ENCODE results near the gene ELFN1.

DNA sequence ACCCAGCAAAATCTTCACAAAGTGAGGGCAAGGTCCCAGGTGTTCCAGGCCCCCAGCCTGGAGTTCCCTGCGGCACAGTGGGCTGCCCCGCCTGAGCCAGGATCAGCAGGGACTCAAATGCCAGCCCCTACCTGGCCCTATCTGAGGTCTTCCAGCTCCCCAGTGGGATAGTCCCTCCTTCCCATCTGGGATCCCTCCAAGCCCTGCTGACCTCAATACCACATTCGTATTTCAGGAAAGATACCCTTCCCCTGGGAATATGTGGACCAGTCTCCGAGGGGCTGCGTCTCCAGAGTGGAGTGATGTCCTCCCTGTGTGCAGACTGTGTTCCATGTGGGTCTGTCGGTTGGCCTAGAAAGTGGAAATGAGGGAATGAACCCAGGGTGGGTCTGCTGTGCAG lies 40.9 kb downstream of the ELFN1 start:
- TF ChIP-seq, protein P1, sequence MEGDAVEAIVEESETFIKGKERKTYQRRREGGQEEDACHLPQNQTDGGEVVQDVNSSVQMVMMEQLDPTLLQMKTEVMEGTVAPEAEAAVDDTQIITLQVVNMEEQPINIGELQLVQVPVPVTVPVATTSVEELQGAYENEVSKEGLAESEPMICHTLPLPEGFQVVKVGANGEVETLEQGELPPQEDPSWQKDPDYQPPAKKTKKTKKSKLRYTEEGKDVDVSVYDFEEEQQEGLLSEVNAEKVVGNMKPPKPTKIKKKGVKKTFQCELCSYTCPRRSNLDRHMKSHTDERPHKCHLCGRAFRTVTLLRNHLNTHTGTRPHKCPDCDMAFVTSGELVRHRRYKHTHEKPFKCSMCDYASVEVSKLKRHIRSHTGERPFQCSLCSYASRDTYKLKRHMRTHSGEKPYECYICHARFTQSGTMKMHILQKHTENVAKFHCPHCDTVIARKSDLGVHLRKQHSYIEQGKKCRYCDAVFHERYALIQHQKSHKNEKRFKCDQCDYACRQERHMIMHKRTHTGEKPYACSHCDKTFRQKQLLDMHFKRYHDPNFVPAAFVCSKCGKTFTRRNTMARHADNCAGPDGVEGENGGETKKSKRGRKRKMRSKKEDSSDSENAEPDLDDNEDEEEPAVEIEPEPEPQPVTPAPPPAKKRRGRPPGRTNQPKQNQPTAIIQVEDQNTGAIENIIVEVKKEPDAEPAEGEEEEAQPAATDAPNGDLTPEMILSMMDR (conservative IDR thresholded peaks at IDR 0.05; ENCODE audit: low read length), result no peak
- no peak for TF ChIP-seq EZH2phosphoT487 (IDR thresholded peaks at IDR 0.05; ENCODE audit: borderline replicate concordance)

Measured in Loucy (cell line).